Left ventricle myocardium inferior (tissue), 1 donor: Measurements from ENCODE around the gene PRPF39. TPM values are rescaled to one million over a fixed set of nuclear protein-coding genes. Genes with fewer than 3 reads are reported as not detected.

Experiments used
- DNase-seq: peaks from one replicate; pipeline ENCODE4 v3.0.0-alpha.2; 2020
- H3K27ac ChIP-seq: fragments of 200-600 bp; replicated peaks from 2 replicates; pipeline ENCODE4 v1.8.0; 2021
- H3K27me3 ChIP-seq: fragments of 200-600 bp; 2 replicates; pipeline ENCODE4 v1.8.0; 2021; ENCODE audit warnings: low read depth
- H3K36me3 ChIP-seq: fragments of 200-600 bp; 2 replicates; pipeline ENCODE4 v1.8.0; 2021
- H3K4me1 ChIP-seq: fragments of 200-600 bp; 2 replicates; pipeline ENCODE4 v1.8.0; 2021
- H3K4me3 ChIP-seq: fragments of 200-600 bp; 2 replicates; pipeline ENCODE4 v1.8.0; 2021; ENCODE audit warnings: mild to moderate bottlenecking, moderate library complexity
- H3K9me3 ChIP-seq: fragments of 200-600 bp; replicated peaks from 2 replicates; pipeline ENCODE4 v1.8.0; 2021
- CTCF ChIP-seq: fragments of 200-600 bp; IDR thresholded peaks from 2 replicates; pipeline ENCODE4 v1.8.0; 2021; ENCODE audit warnings: antibody characterized with exemption, mild to moderate bottlenecking, borderline replicate concordance
- intact Hi-C: fragments of 100-400 bp; cut with micrococcal nuclease; formaldehyde crosslinking; loops from one replicate; pipeline ENCODE4 v1.11.0; 2022
- total RNA-seq: library from RNA; stranded (reverse); fragmentation: NEBNext Ultra II Directional; extraction: Animal tissue kit (Norgen Biotek cat#: 25700); gene quantifications from one replicate; pipeline ENCODE4 v1.2.1, GENCODE V29; 2021
- donor health status: DM: no; HTN: yes; CAD: no; lungs with severe emphysema.

Gene PRPF39
- total RNA-seq, 1 donor from 2014 or later, result 11.1 TPM

GRCh38 chr14:45082420-45082819 lies 1.5 kb upstream of the PRPF39 start:
- Histone ChIP-seq H3K4me3 (no peak overlapping the region), H3K27me3 (no peaks in the 10 kb centered on the region), H3K36me3 (no peaks in the 10 kb centered on the region), H3K4me1 (peaks cover 41% of the 10 kb centered on the region), H3K9me3 (no peaks in the 10 kb centered on the region), H3K27ac (no peak overlapping the region)
- no peak for DNase-seq
- TF ChIP-seq CTCF, result no peak
- intact Hi-C loops, result no loop called here

GRCh38 chr14:45083617-45083975 lies 320 bp upstream of the PRPF39 start:
- TF ChIP-seq CTCF, result no peak
- H3K27ac ChIP-seq, result peak overlapping the region; percentile 84
- intact Hi-C loops, result no loop called here
- no peak for DNase-seq
- H3K36me3 ChIP-seq, result no peaks in the 10 kb centered on the region
- H3K9me3 ChIP-seq, result no peaks in the 10 kb centered on the region
- peaks cover 51% of the 10 kb centered on the region for H3K4me1 ChIP-seq
- H3K4me3 ChIP-seq, result peak overlapping the region; percentile 75
- H3K27me3 ChIP-seq, result no peaks in the 10 kb centered on the region

GRCh38 chr14:45084946-45085346 lies 1.0 kb downstream of the PRPF39 start:
- no peak for DNase-seq
- H3K4me1 ChIP-seq, result peaks cover 62% of the 10 kb centered on the region

GRCh38 chr14:45089813-45090212 lies 5.9 kb downstream of the PRPF39 start:
- Histone ChIP-seq H3K27ac (no peak overlapping the region), H3K4me3 (no peak overlapping the region), H3K9me3 (no peaks in the 10 kb centered on the region), H3K27me3 (no peaks in the 10 kb centered on the region), H3K36me3 (no peaks in the 10 kb centered on the region), H3K4me1 (peaks cover 64% of the 10 kb centered on the region)
- TF ChIP-seq CTCF, result no peak
- intact Hi-C loops, result no loop called here
- DNase-seq, result no peak

More at GRCh38 chr14:45084946-45085346, 1.0 kb downstream of the PRPF39 start:
- H3K27me3 ChIP-seq, result no peaks in the 10 kb centered on the region
- H3K4me3 ChIP-seq, result peak overlapping the region; percentile 75
- no peaks in the 10 kb centered on the region for H3K9me3 ChIP-seq
- no peak for TF ChIP-seq CTCF
- peak overlapping the region; percentile 84 for H3K27ac ChIP-seq
- intact Hi-C loops, result no loop called here
- no peaks in the 10 kb centered on the region for H3K36me3 ChIP-seq

GRCh38 chr14:45091710-45092109 lies 7.8 kb downstream of the PRPF39 start:
- Histone ChIP-seq H3K27ac (no peak overlapping the region), H3K4me3 (no peak overlapping the region), H3K36me3 (peaks cover 18% of the 10 kb centered on the region), H3K27me3 (no peaks in the 10 kb centered on the region), H3K4me1 (peaks cover 45% of the 10 kb centered on the region), H3K9me3 (no peaks in the 10 kb centered on the region)
- intact Hi-C loops, result no loop called here
- TF ChIP-seq CTCF, result no peak
- no peak for DNase-seq

- intact Hi-C loops, result no loop called here
- H3K4me3 ChIP-seq, result no peak overlapping the region
- H3K27ac ChIP-seq, result no peak overlapping the region
- no peaks in the 10 kb centered on the region for H3K9me3 ChIP-seq
- no peak for DNase-seq
- H3K36me3 ChIP-seq, result peaks cover 43% of the 10 kb centered on the region
- H3K4me1 ChIP-seq, result peaks cover 23% of the 10 kb centered on the region
- no peaks in the 10 kb centered on the region for H3K27me3 ChIP-seq
- no peak for TF ChIP-seq CTCF
Observed at GRCh38 chr14:45094275-45094674, 10.4 kb downstream of the PRPF39 start.
